H9 (cell line): Measurements from ENCODE around the gene ZBTB26. TPM values are rescaled to one million over a fixed set of nuclear protein-coding genes. Genes with fewer than 3 reads are reported as not detected.
"Not testable (repeated sequence)": the region's sequence is repeated elsewhere in the genome, so short reads cannot be mapped to it uniquely, and the experiment has no call there.

Experiments
- DNase-seq: peaks from one replicate; pipeline ENCODE4 v3.0.0-alpha.2; 2017
- H2AFZ ChIP-seq: one replicate; pipeline ENCODE4 v1.6.1; 2013; ENCODE audit warnings: mild to moderate bottlenecking, low read length, control low read depth, moderate library complexity
- H2AK5ac ChIP-seq: 2 replicates; pipeline ENCODE4 v1.6.1; 2013; ENCODE audit warnings: low read length, control low read depth, mixed read lengths; ENCODE audit not compliant: insufficient read length
- H2BK120ac ChIP-seq: one replicate; pipeline ENCODE4 v1.6.1; 2013; ENCODE audit warnings: low read depth, mild to moderate bottlenecking, low read length, control low read depth, inconsistent platforms; ENCODE audit not compliant: poor library complexity, severe bottlenecking
- H2BK12ac ChIP-seq: 2 replicates; pipeline ENCODE4 v1.6.1; 2013; ENCODE audit warnings: low read length, control low read depth, mixed read lengths, low read depth; ENCODE audit not compliant: insufficient read length
- H2BK15ac ChIP-seq: 2 replicates; pipeline ENCODE4 v1.6.1; 2013; ENCODE audit warnings: low read depth, low read length, control low read depth
- H2BK20ac ChIP-seq: one replicate; pipeline ENCODE4 v1.6.1; 2013; ENCODE audit warnings: low read depth, mild to moderate bottlenecking, low read length, control low read depth, inconsistent platforms; ENCODE audit not compliant: poor library complexity, severe bottlenecking
- H2BK5ac ChIP-seq: 2 replicates; pipeline ENCODE4 v1.6.1; 2013; ENCODE audit warnings: low read length, control low read depth, mixed read lengths; ENCODE audit not compliant: insufficient read length
- H3K14ac ChIP-seq: 2 replicates; pipeline ENCODE4 v1.6.1; 2013; ENCODE audit warnings: low read length, control low read depth; ENCODE audit not compliant: insufficient read depth
- H3K18ac ChIP-seq: 2 replicates; pipeline ENCODE4 v1.6.1; 2013; ENCODE audit warnings: low read depth, mild to moderate bottlenecking, mixed read lengths, low read length, control low read depth; ENCODE audit not compliant: insufficient read length
- H3K23ac ChIP-seq: 2 replicates; pipeline ENCODE4 v1.6.1; 2013; ENCODE audit warnings: low read length, control low read depth, mixed read lengths, low read depth; ENCODE audit not compliant: insufficient read length
- H3K23me2 ChIP-seq: 2 replicates; pipeline ENCODE4 v1.6.1; 2013; ENCODE audit warnings: low read depth, mild to moderate bottlenecking, mixed read lengths, low read length, control low read depth; ENCODE audit not compliant: insufficient read length, poor library complexity, severe bottlenecking
- H3K27ac ChIP-seq: 2 replicates; pipeline ENCODE4 v1.5.1; 2013; ENCODE audit warnings: low read length, control low read depth, mixed read lengths, low read depth; ENCODE audit not compliant: insufficient read length
- H3K27me3 ChIP-seq: 2 replicates; pipeline ENCODE4 v1.6.1; 2013; ENCODE audit warnings: low read length, control low read depth, inconsistent platforms; ENCODE audit not compliant: insufficient read depth
- H3K4ac ChIP-seq: 2 replicates; pipeline ENCODE4 v1.6.1; 2013; ENCODE audit warnings: low read depth, mild to moderate bottlenecking, control low read depth, inconsistent platforms, low read length, moderate library complexity
- H3K4me1 ChIP-seq: 2 replicates; pipeline ENCODE4 v1.6.1; 2013; ENCODE audit warnings: low read length, control low read depth, inconsistent platforms; ENCODE audit not compliant: insufficient read depth
- H3K4me2 ChIP-seq: 2 replicates; pipeline ENCODE4 v1.6.1; 2013; ENCODE audit warnings: low read length, control low read depth, mixed read lengths; ENCODE audit not compliant: insufficient read length, insufficient read depth
- H3K56ac ChIP-seq: 2 replicates; pipeline ENCODE4 v1.6.1; 2013; ENCODE audit warnings: low read depth, mild to moderate bottlenecking, mixed read lengths, low read length, control low read depth; ENCODE audit not compliant: insufficient read length
- H3K79me1 ChIP-seq: 2 replicates; pipeline ENCODE4 v1.6.1; 2013; ENCODE audit warnings: low read depth, mild to moderate bottlenecking, moderate library complexity, low read length, control low read depth, inconsistent platforms; ENCODE audit not compliant: insufficient read depth, poor library complexity, severe bottlenecking
- H3K79me2 ChIP-seq: 2 replicates; pipeline ENCODE4 v1.6.1; 2013; ENCODE audit warnings: low read length, control low read depth, inconsistent platforms; ENCODE audit not compliant: insufficient read depth
- H3K9ac ChIP-seq: 2 replicates; pipeline ENCODE4 v1.6.1; 2013; ENCODE audit warnings: low read length, control low read depth, mixed read lengths; ENCODE audit not compliant: insufficient read length; ENCODE audit errors: extremely low read depth
- H3K9me3 ChIP-seq: one replicate; pipeline ENCODE4 v1.6.1; 2013; ENCODE audit warnings: low read depth, low read length, inconsistent platforms; ENCODE audit not compliant: control insufficient read depth
- H3T11ph ChIP-seq: one replicate; pipeline ENCODE4 v1.6.1; 2013; ENCODE audit warnings: mild to moderate bottlenecking, low read length, control low read depth, inconsistent platforms
- H4K20me1 ChIP-seq: one replicate; pipeline ENCODE4 v1.6.1; 2013; ENCODE audit not compliant: control insufficient read depth, insufficient read length, insufficient read depth
- H4K5ac ChIP-seq: 2 replicates; pipeline ENCODE4 v1.6.1; 2013; ENCODE audit warnings: low read depth, mild to moderate bottlenecking, mixed read lengths, low read length, control low read depth; ENCODE audit not compliant: insufficient read length
- H4K8ac ChIP-seq: replicated peaks from 2 replicates; pipeline ENCODE4 v1.6.1; 2013; ENCODE audit warnings: low read length, control low read depth, mixed read lengths, low read depth; ENCODE audit not compliant: insufficient read length
- H4K91ac ChIP-seq: 2 replicates; pipeline ENCODE4 v1.6.1; 2013; ENCODE audit warnings: low read depth, mild to moderate bottlenecking, moderate library complexity, mixed read lengths, low read length, control low read depth; ENCODE audit not compliant: insufficient read length
- H3K27ac Mint-ChIP-seq, 3 experiments: 2 replicates in 2 of 3; 3 replicates in 1 of 3; pipeline ENCODE4 v1.8.0; 2020 to 2021; ENCODE audit warnings: mixed read lengths in 3 of 3, mild to moderate bottlenecking in 1 of 3, moderate library complexity in 1 of 3
- H3K27me3 Mint-ChIP-seq: 2 replicates; pipeline ENCODE4 v1.8.0; 2021; ENCODE audit warnings: low read depth, mild to moderate bottlenecking, moderate library complexity, mixed read lengths
- H3K36me3 Mint-ChIP-seq, 3 experiments: 2 replicates in 2 of 3; 3 replicates in 1 of 3; pipeline ENCODE4 v1.8.0; 2020 to 2021; ENCODE audit warnings: low read depth in 3 of 3, mixed read lengths in 3 of 3; ENCODE audit not compliant: insufficient read depth in 1 of 3
- H3K4me1 Mint-ChIP-seq, 2 experiments: 2 replicates each; pipeline ENCODE4 v1.8.0; 2020; ENCODE audit warnings: mixed read lengths in 2 of 2
- H3K4me3 Mint-ChIP-seq, 2 experiments: 2 replicates in 1 of 2; 3 replicates in 1 of 2; pipeline ENCODE4 v1.8.0; 2020 to 2021; ENCODE audit warnings: mild to moderate bottlenecking in 2 of 2, mixed read lengths in 2 of 2, moderate library complexity in 1 of 2
- H3K9me3 Mint-ChIP-seq, 2 experiments: 2 replicates in 1 of 2; 3 replicates in 1 of 2; pipeline ENCODE4 v1.8.0; 2020; ENCODE audit warnings: mild to moderate bottlenecking in 2 of 2, mixed read lengths in 2 of 2, moderate library complexity in 1 of 2
- WGBS: extraction: QIAGEN DNeasy Blood & Tissue Kit; methylation state at CpG from one replicate; pipeline ENCODE4 v1.1.7; 2013; ENCODE audit warnings: missing lambda C conversion rate, low lambda C conversion rate, mixed read lengths; ENCODE audit not compliant: insufficient read length; ENCODE audit errors: extremely low coverage; 5-methylcytosine and 5-hydroxymethylcytosine counted together
- total RNA-seq: library from RNA; stranded (reverse); gene quantifications from 2 replicates; pipeline ENCODE4 v1.2.1, GENCODE V29; 2021
- TF ChIP-seq, protein P1 (sequence below): fragments of 200-600 bp; sonication (generic); conservative IDR thresholded peaks from 3 replicates; pipeline ENCODE4 v1.8.0; 2021; ENCODE audit warnings: antibody characterized with exemption, mild to moderate bottlenecking

The ZBTB26 gene
- total RNA-seq, 1 experiment from 2014 or later: 5.8 TPM

DNA sequence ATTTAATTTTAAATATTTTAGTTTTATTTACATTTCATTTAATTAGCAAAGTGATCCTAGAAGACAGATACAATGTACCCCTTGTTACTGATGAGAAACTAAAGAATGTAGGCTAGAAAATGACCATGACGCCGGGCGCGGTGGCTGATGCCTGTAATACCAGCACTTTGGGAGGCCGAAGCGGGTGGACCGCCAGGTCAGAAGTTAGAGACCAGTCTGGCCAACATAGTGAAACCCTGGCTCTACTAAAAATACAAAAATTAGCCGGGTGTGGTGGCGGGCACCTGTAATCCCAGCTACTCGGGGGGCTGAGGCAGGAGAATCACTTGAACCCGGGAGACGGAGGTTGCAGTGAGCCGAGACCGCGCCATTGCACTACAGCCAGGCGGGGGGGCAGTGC lies 25.2 kb downstream of the ZBTB26 start:
- not testable (repeated sequence) for H2AK5ac ChIP-seq, H2BK5ac ChIP-seq, H3K23ac ChIP-seq, H3K27me3 Mint-ChIP-seq, DNase-seq, H3K14ac ChIP-seq, H4K5ac ChIP-seq, H2AFZ ChIP-seq, H3K4me3 Mint-ChIP-seq, H2BK120ac ChIP-seq, H3K4ac ChIP-seq, H3K27me3 ChIP-seq, H2BK20ac ChIP-seq, H3K56ac ChIP-seq, H2BK15ac ChIP-seq, H3K9me3 ChIP-seq, H4K20me1 ChIP-seq, H3K27ac Mint-ChIP-seq, H2BK12ac ChIP-seq, H3K18ac ChIP-seq, H3K79me1 ChIP-seq, H3K4me2 ChIP-seq, H4K8ac ChIP-seq, H3K9ac ChIP-seq, H3T11ph ChIP-seq, H3K23me2 ChIP-seq, H4K91ac ChIP-seq, H3K9me3 Mint-ChIP-seq, H3K4me1 ChIP-seq, H3K27ac ChIP-seq
- Mint-ChIP-seq H3K4me1 (peaks cover 10 to 11% of the 10 kb centered on the region in 2 experiments), H3K36me3 (peaks cover 8 to 13% (median 9%) of the 10 kb centered on the region in 3 experiments; a peak in 6 of 7 replicates)
- TF ChIP-seq, protein P1, sequence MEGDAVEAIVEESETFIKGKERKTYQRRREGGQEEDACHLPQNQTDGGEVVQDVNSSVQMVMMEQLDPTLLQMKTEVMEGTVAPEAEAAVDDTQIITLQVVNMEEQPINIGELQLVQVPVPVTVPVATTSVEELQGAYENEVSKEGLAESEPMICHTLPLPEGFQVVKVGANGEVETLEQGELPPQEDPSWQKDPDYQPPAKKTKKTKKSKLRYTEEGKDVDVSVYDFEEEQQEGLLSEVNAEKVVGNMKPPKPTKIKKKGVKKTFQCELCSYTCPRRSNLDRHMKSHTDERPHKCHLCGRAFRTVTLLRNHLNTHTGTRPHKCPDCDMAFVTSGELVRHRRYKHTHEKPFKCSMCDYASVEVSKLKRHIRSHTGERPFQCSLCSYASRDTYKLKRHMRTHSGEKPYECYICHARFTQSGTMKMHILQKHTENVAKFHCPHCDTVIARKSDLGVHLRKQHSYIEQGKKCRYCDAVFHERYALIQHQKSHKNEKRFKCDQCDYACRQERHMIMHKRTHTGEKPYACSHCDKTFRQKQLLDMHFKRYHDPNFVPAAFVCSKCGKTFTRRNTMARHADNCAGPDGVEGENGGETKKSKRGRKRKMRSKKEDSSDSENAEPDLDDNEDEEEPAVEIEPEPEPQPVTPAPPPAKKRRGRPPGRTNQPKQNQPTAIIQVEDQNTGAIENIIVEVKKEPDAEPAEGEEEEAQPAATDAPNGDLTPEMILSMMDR: 0 out of 3 replicates have a peak, but pooled peaks have one; percentile 11
- WGBS: no CpG with 5 or more reads among the region's 16 CpGs
- peaks cover 14% of the 10 kb centered on the region; the same call in 1 of the 2 replicates for H3K79me2 ChIP-seq
